GM12892 (cell line): ENCODE results near the gene RMDN2.

ENCODE experiments used
- POLR2A ChIP-seq: IDR thresholded peaks from 2 replicates; pipeline ENCODE4 v1.6.1; 2011; ENCODE audit warnings: low read depth, low read length, control low read depth
- POLR2AphosphoS5 ChIP-seq: IDR thresholded peaks from 2 replicates; pipeline ENCODE4 v1.6.1; 2011; ENCODE audit warnings: low read depth, low read length, control low read depth
- TAF1 ChIP-seq: IDR thresholded peaks from 2 replicates; pipeline ENCODE4 v1.6.1; 2011; ENCODE audit warnings: low read depth, mild to moderate bottlenecking, control low read depth, low read length, borderline replicate concordance

- no peak for TF ChIP-seq POLR2A
- no peak for TF ChIP-seq TAF1
- TF ChIP-seq POLR2AphosphoS5, result no peak
These were observed 41.2 kb downstream of the RMDN2 start for GRCh38 chr2:37966326-37966725.
